Neuronal stem cell (in vitro differentiated cells): ENCODE measurements around the gene GAPDHS.

Experiments used
- DNase-seq: peaks from one replicate; pipeline ENCODE4 v3.0.0-alpha.2; 2013; ENCODE audit warnings: low spot score
- H2AFZ ChIP-seq: one replicate; pipeline ENCODE4 v1.6.1; 2013; ENCODE audit warnings: mild to moderate bottlenecking, low read length, inconsistent platforms
- H2AK5ac ChIP-seq: 2 replicates; pipeline ENCODE4 v1.6.1; 2013; ENCODE audit warnings: low read depth, mild to moderate bottlenecking, inconsistent platforms, low read length, moderate library complexity, mixed read lengths
- H2BK120ac ChIP-seq: 2 replicates; pipeline ENCODE4 v1.6.1; 2013; ENCODE audit warnings: low read depth, mild to moderate bottlenecking, inconsistent platforms, low read length, moderate library complexity, mixed read lengths
- H2BK12ac ChIP-seq: one replicate; pipeline ENCODE4 v1.6.1; 2013; ENCODE audit warnings: low read length, inconsistent platforms
- H2BK15ac ChIP-seq: 2 replicates; pipeline ENCODE4 v1.6.1; 2013; ENCODE audit warnings: mild to moderate bottlenecking, low read length, inconsistent platforms, mixed read lengths
- H2BK5ac ChIP-seq: one replicate; pipeline ENCODE4 v1.6.1; 2013; ENCODE audit warnings: inconsistent platforms, mild to moderate bottlenecking, low read length, moderate library complexity
- H3K14ac ChIP-seq: one replicate; pipeline ENCODE4 v1.6.1; 2013; ENCODE audit warnings: low read length, inconsistent platforms
- H3K18ac ChIP-seq: 2 replicates; pipeline ENCODE4 v1.6.1; 2013; ENCODE audit warnings: low read length, inconsistent platforms
- H3K23ac ChIP-seq: 2 replicates; pipeline ENCODE4 v1.6.1; 2013; ENCODE audit warnings: low read depth, mild to moderate bottlenecking, mixed read lengths, low read length, inconsistent platforms; ENCODE audit not compliant: poor library complexity
- H3K27ac ChIP-seq: replicated peaks from 3 replicates; pipeline ENCODE4 v1.5.1; 2013; ENCODE audit warnings: low read length, inconsistent platforms
- H3K27me3 ChIP-seq, 3 experiments: 2 replicates each; pipeline ENCODE4 v1.6.1; 2013; ENCODE audit warnings: low read length in 3 of 3, mild to moderate bottlenecking in 2 of 3, inconsistent platforms in 1 of 3, low read depth in 1 of 3, mixed read lengths in 1 of 3, moderate library complexity in 1 of 3; ENCODE audit not compliant: control insufficient read depth in 3 of 3, insufficient read depth in 3 of 3
- H3K36me3 ChIP-seq, 2 donors: replicated peaks in 1 of 2; 2 replicates each; pipeline ENCODE4 v1.6.1; 2013; ENCODE audit warnings: low read length in 2 of 2; ENCODE audit not compliant: control insufficient read depth in 2 of 2, insufficient read depth in 2 of 2
- H3K4ac ChIP-seq: 2 replicates; pipeline ENCODE4 v1.6.1; 2013; ENCODE audit warnings: inconsistent platforms, mild to moderate bottlenecking, low read length, moderate library complexity
- H3K4me1 ChIP-seq, 2 donors: 1 replicate in 1 of 2; 2 replicates in 1 of 2; pipeline ENCODE4 v1.6.1; 2013; ENCODE audit warnings: low read length in 2 of 2, low read depth in 1 of 2; ENCODE audit not compliant: control insufficient read depth in 2 of 2, insufficient read depth in 1 of 2
- H3K4me2 ChIP-seq: one replicate; pipeline ENCODE4 v1.6.1; 2013; ENCODE audit warnings: mild to moderate bottlenecking, low read length, inconsistent platforms; ENCODE audit not compliant: insufficient read depth, poor library complexity, severe bottlenecking
- H3K4me3 ChIP-seq, 2 donors: 2 replicates each; pipeline ENCODE4 v1.5.1; 2013; ENCODE audit warnings: low read length in 2 of 2, mild to moderate bottlenecking in 2 of 2, inconsistent platforms in 1 of 2, moderate library complexity in 1 of 2
- H3K79me1 ChIP-seq: one replicate; pipeline ENCODE4 v1.6.1; 2013; ENCODE audit warnings: low read depth, mild to moderate bottlenecking, inconsistent platforms, low read length, moderate library complexity
- H3K9ac ChIP-seq: one replicate; pipeline ENCODE4 v1.6.1; 2013; ENCODE audit warnings: mild to moderate bottlenecking, low read depth, low read length, inconsistent platforms; ENCODE audit not compliant: poor library complexity
- H3K9me3 ChIP-seq, 2 donors: replicated peaks in 1 of 2; 2 replicates each; pipeline versions ENCODE3 to v1.6.1; 2013; ENCODE audit warnings: low read length in 2 of 2, mild to moderate bottlenecking in 2 of 2, inconsistent platforms in 1 of 2, low read depth in 1 of 2, mixed read lengths in 1 of 2, moderate library complexity in 1 of 2; ENCODE audit not compliant: control insufficient read depth in 2 of 2, insufficient read depth in 1 of 2
- H4K8ac ChIP-seq: one replicate; pipeline ENCODE4 v1.6.1; 2013; ENCODE audit warnings: low read depth, mild to moderate bottlenecking, inconsistent platforms, low read length, moderate library complexity
- H4K91ac ChIP-seq: one replicate; pipeline ENCODE4 v1.6.1; 2013; ENCODE audit warnings: low read length, low read depth, mild to moderate bottlenecking, inconsistent platforms; ENCODE audit not compliant: poor library complexity
- WGBS, 2 donors: extraction: QIAGEN DNeasy Blood & Tissue Kit; methylation state at CpG; one replicate each; pipeline ENCODE4 v1.1.7; 2013; ENCODE audit warnings: missing lambda C conversion rate in 2 of 2, mixed read lengths in 1 of 2; ENCODE audit not compliant: insufficient read length in 2 of 2, insufficient replicate concordance in 1 of 2; ENCODE audit errors: extremely low coverage in 2 of 2; 5-methylcytosine and 5-hydroxymethylcytosine counted together

The GAPDHS gene

GRCh38 chr19:35488677-35489076 lies 44.6 kb upstream of the GAPDHS start:
- H2AFZ ChIP-seq, result no peak overlapping the region
- no peak overlapping the region for H3K4me2 ChIP-seq
- no peak overlapping the region for H2BK15ac ChIP-seq
- peak overlapping the region; percentile 49 for H3K23ac ChIP-seq
- H3K79me1 ChIP-seq, result no peaks in the 10 kb centered on the region
- H4K91ac ChIP-seq, result no peak overlapping the region
- H3K36me3 ChIP-seq, result no peaks in the 10 kb centered on the region
- H2BK120ac ChIP-seq, result no peak overlapping the region
- no peaks in the 10 kb centered on the region for H3K9me3 ChIP-seq
- no peak overlapping the region for H3K4ac ChIP-seq
- H2BK12ac ChIP-seq, result no peak overlapping the region
- no CpG with 5 or more reads among the region's 16 CpGs for WGBS, 2 donors
- H3K18ac ChIP-seq, result no peak overlapping the region
- DNase-seq, result no peak
- H3K14ac ChIP-seq, result peak overlapping the region; percentile 90
- no peak overlapping the region for H3K27ac ChIP-seq
- H3K4me3 ChIP-seq, result no peak overlapping the region
- no peak overlapping the region for H2BK5ac ChIP-seq
- peaks cover 0 to 50% (median 0%) of the 10 kb centered on the region in 3 experiments for H3K27me3 ChIP-seq
- H3K4me1 ChIP-seq, result no peaks in the 10 kb centered on the region
- no peak overlapping the region for H2AK5ac ChIP-seq
- H4K8ac ChIP-seq, result no peak overlapping the region
- peak overlapping the region; percentile 64 for H3K9ac ChIP-seq

GRCh38 chr19:35490364-35490763 lies 42.9 kb upstream of the GAPDHS start, which contains the start of gene KRTDAP:
Gene KRTDAP, minus strand, starts transcription at chr19:35490464. Its CDS starts 22 bp downstream, at chr19:35490442.
- peaks cover 0 to 59% (median 0%) of the 10 kb centered on the region in 3 experiments for H3K27me3 ChIP-seq
- DNase-seq, result no peak
- H3K4me1 ChIP-seq, result peaks cover 0 to 2% of the 10 kb centered on the region in 2 donors
- no peak within 1 kb of the TSS for H2AK5ac ChIP-seq
- peak within 1 kb of the TSS; percentile 15 for H4K91ac ChIP-seq
- H2AFZ ChIP-seq, result no peak within 1 kb of the TSS
- H3K23ac ChIP-seq, result no peak within 1 kb of the TSS
- H3K4me3 ChIP-seq, result no peak within 1 kb of the TSS
- H2BK5ac ChIP-seq, result no peak within 1 kb of the TSS
- H3K4me2 ChIP-seq, result no peak within 1 kb of the TSS
- no peak within 1 kb of the TSS for H2BK15ac ChIP-seq
- H2BK120ac ChIP-seq, result no peak within 1 kb of the TSS
- no peaks in the 10 kb centered on the region for H3K9me3 ChIP-seq
- no peaks in the 10 kb centered on the region for H3K79me1 ChIP-seq
- H2BK12ac ChIP-seq, result no peak within 1 kb of the TSS
- no peak within 1 kb of the TSS for H3K4ac ChIP-seq
- no peak within 1 kb of the TSS for H3K9ac ChIP-seq
- no peak within 1 kb of the TSS for H3K14ac ChIP-seq
- no CpG with 5 or more reads among the region's 9 CpGs for WGBS, 2 donors
- H4K8ac ChIP-seq, result no peak within 1 kb of the TSS
- H3K27ac ChIP-seq, result no peak within 1 kb of the TSS
- H3K36me3 ChIP-seq, result no peaks in the 10 kb centered on the region
- H3K18ac ChIP-seq, result no peak within 1 kb of the TSS

- Histone ChIP-seq H2BK5ac (no peak overlapping the region), H2AFZ (no peak overlapping the region), H3K36me3 (no peaks in the 10 kb centered on the region), H3K27ac (no peak overlapping the region), H3K4me1 (peaks cover 0 to 2% of the 10 kb centered on the region in 2 donors), H2BK15ac (no peak overlapping the region), H2AK5ac (peak overlapping the region; percentile 11), H3K9ac (peak overlapping the region; percentile 27), H2BK12ac (no peak overlapping the region), H3K14ac (peak overlapping the region; percentile 32), H3K4me3 (no peak overlapping the region), H3K23ac (peak overlapping the region; percentile 35), H3K9me3 (no peaks in the 10 kb centered on the region), H4K91ac (no peak overlapping the region), H3K4me2 (no peak overlapping the region), H4K8ac (no peak overlapping the region), H2BK120ac (no peak overlapping the region), H3K79me1 (no peaks in the 10 kb centered on the region), H3K4ac (no peak overlapping the region), H3K27me3 (peaks cover 0 to 58% (median 0%) of the 10 kb centered on the region in 3 experiments), H3K18ac (peak overlapping the region; percentile 16)
- no CpG with 5 or more reads among the region's 9 CpGs for WGBS, 2 donors
- DNase-seq, result no peak
Measured at GRCh38 chr19:35491836-35492360, 41.4 kb upstream of the GAPDHS start.

GRCh38 chr19:35493971-35494370 lies 39.3 kb upstream of the GAPDHS start:
- no peaks in the 10 kb centered on the region for H3K9me3 ChIP-seq
- H3K4me2 ChIP-seq, result no peak overlapping the region
- H4K8ac ChIP-seq, result no peak overlapping the region
- H3K18ac ChIP-seq, result no peak overlapping the region
- no peak overlapping the region for H2BK15ac ChIP-seq
- peaks cover 0 to 51% (median 0%) of the 10 kb centered on the region in 3 experiments for H3K27me3 ChIP-seq
- no peak for DNase-seq
- no peak overlapping the region for H3K4me3 ChIP-seq
- no peak overlapping the region for H2BK5ac ChIP-seq
- no peak overlapping the region for H3K27ac ChIP-seq
- no peak overlapping the region for H4K91ac ChIP-seq
- no peaks in the 10 kb centered on the region for H3K79me1 ChIP-seq
- no peak overlapping the region for H2AK5ac ChIP-seq
- H2BK120ac ChIP-seq, result no peak overlapping the region
- H2AFZ ChIP-seq, result peak overlapping the region; percentile 3
- H3K4me1 ChIP-seq, result peaks cover 0 to 2% of the 10 kb centered on the region in 2 donors
- peaks cover 0 to 5% of the 10 kb centered on the region in 2 donors for H3K36me3 ChIP-seq
- H3K23ac ChIP-seq, result no peak overlapping the region
- no peak overlapping the region for H3K4ac ChIP-seq
- H2BK12ac ChIP-seq, result no peak overlapping the region
- H3K9ac ChIP-seq, result no peak overlapping the region
- H3K14ac ChIP-seq, result no peak overlapping the region
- no CpG with 5 or more reads among the region's 9 CpGs for WGBS, 2 donors
